Stimulated activated CD4-positive, alpha-beta T cell treated with anti-CD3 and anti-CD28 coated beads, TNF-alpha, amount 100 ng/mL, for 4 hours (primary cell): ENCODE measurements around the gene OR5C1.
"Not testable (repeated sequence)": the region's sequence is repeated elsewhere in the genome, so short reads cannot be mapped to it uniquely, and the experiment has no call there.

Experiments used
- DNase-seq, 3 experiments: peaks; one replicate each; pipeline ENCODE4 v3.0.0-alpha.2; 2020; ENCODE audit warnings: low read depth in 3 of 3

The OR5C1 gene

GRCh38 chr9:122810306-122810946, 21.7 kb downstream of the OR5C1 start:
- peak; percentile 44 to 54 (median 45) for DNase-seq

- no peak for DNase-seq
Observed at GRCh38 chr9:122812736-122813135, 24.0 kb downstream of the OR5C1 start.

- DNase-seq, result no peak
Observed at GRCh38 chr9:122814545-122814944, 25.8 kb downstream of the OR5C1 start.

GRCh38 chr9:122815544-122815943, 26.8 kb downstream of the OR5C1 start:
- no peak for DNase-seq

GRCh38 chr9:122816163-122816867, 27.6 kb downstream of the OR5C1 start:
- peak in 2 of 3 experiments; percentile 7 to 17 for DNase-seq

- DNase-seq, result no peak
Observed at GRCh38 chr9:122819326-122819725, 30.6 kb downstream of the OR5C1 start.

- DNase-seq, result no peak
Observed at GRCh38 chr9:122819791-122820489, 31.2 kb downstream of the OR5C1 start.

- DNase-seq, result no peak
Observed at GRCh38 chr9:122820490-122820845, 31.7 kb downstream of the OR5C1 start.

GRCh38 chr9:122821278-122821943, 32.7 kb downstream of the OR5C1 start:
- DNase-seq, result no peak

- DNase-seq, result no peak
Observed at GRCh38 chr9:122822056-122822455, 33.3 kb downstream of the OR5C1 start.

GRCh38 chr9:122822938-122823337, 34.2 kb downstream of the OR5C1 start:
- no peak for DNase-seq

- DNase-seq, result no peak
Observed at GRCh38 chr9:122827761-122828093, 39.0 kb downstream of the OR5C1 start.

GRCh38 chr9:122828965-122829284, 40.2 kb downstream of the OR5C1 start:
- not testable (repeated sequence) for DNase-seq

GRCh38 chr9:122832194-122832593, 43.5 kb downstream of the OR5C1 start:
- DNase-seq, result no peak

GRCh38 chr9:122835313-122835731, 46.6 kb downstream of the OR5C1 start:
- DNase-seq, result no peak

- no peak for DNase-seq
Observed at GRCh38 chr9:122837266-122837850, 48.6 kb downstream of the OR5C1 start.

GRCh38 chr9:122838441-122838840, 49.7 kb downstream of the OR5C1 start:
- DNase-seq, result not testable (repeated sequence)
